ENCODE measurements around the gene ACSL5. TPM values are rescaled to one million over a fixed set of nuclear protein-coding genes. Genes with fewer than 3 reads are reported as not detected.

The ACSL5 gene
- total and polyA plus RNA-seq, 2 experiments from 2014 or later = not detected

GRCh38 chr10:112448888-112449287 is 75.0 kb downstream of the ACSL5 start:
- H3K4me2 ChIP-seq = no peak overlapping the region; the same call in 1 of the 2 replicates
- no peak overlapping the region for H3K4me3 ChIP-seq
- H3K36me3 Mint-ChIP-seq (ENCODE audit: low read depth) = peaks cover 22% of the 10 kb centered on the region
- ATAC-seq = no peak
- no peak overlapping the region for H3K27ac Mint-ChIP-seq
- peaks cover 11% of the 10 kb centered on the region for H3K9me3 Mint-ChIP-seq
- TF ChIP-seq STAT1 (IDR thresholded peaks at IDR 0.05; ENCODE audit: unreplicated experiment) (no peak), NANOG (IDR thresholded peaks at IDR 0.05; ENCODE audit: borderline replicate concordance) (no peak), ETS1 (IDR thresholded peaks at IDR 0.05) (no peak), CREB1 (CRISPR knock-in tag; IDR thresholded peaks at IDR 0.05; ENCODE audit: low read depth) (no peak), ZNF331 (CRISPR knock-in tag; IDR thresholded peaks at IDR 0.05; ENCODE audit: low read depth) (no peak), EZH2 (IDR thresholded peaks at IDR 0.05; ENCODE audit: low read depth, unreplicated experiment) (no peak), POLR2AphosphoS5 (IDR thresholded peaks at IDR 0.05; ENCODE audit: low read depth) (no peak), ZNF114 (CRISPR knock-in tag; IDR thresholded peaks at IDR 0.05) (no peak), EZH2phosphoT487 (IDR thresholded peaks at IDR 0.05; ENCODE audit: unreplicated experiment) (no peak), JUNB (IDR thresholded peaks at IDR 0.05; ENCODE audit: unreplicated experiment) (no peak)
- TF ChIP-seq, protein P1, sequence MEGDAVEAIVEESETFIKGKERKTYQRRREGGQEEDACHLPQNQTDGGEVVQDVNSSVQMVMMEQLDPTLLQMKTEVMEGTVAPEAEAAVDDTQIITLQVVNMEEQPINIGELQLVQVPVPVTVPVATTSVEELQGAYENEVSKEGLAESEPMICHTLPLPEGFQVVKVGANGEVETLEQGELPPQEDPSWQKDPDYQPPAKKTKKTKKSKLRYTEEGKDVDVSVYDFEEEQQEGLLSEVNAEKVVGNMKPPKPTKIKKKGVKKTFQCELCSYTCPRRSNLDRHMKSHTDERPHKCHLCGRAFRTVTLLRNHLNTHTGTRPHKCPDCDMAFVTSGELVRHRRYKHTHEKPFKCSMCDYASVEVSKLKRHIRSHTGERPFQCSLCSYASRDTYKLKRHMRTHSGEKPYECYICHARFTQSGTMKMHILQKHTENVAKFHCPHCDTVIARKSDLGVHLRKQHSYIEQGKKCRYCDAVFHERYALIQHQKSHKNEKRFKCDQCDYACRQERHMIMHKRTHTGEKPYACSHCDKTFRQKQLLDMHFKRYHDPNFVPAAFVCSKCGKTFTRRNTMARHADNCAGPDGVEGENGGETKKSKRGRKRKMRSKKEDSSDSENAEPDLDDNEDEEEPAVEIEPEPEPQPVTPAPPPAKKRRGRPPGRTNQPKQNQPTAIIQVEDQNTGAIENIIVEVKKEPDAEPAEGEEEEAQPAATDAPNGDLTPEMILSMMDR (conservative IDR thresholded peaks at IDR 0.05; ENCODE audit: low read depth in 2 of 2) = no peak
- TF ChIP-seq, protein P2, sequence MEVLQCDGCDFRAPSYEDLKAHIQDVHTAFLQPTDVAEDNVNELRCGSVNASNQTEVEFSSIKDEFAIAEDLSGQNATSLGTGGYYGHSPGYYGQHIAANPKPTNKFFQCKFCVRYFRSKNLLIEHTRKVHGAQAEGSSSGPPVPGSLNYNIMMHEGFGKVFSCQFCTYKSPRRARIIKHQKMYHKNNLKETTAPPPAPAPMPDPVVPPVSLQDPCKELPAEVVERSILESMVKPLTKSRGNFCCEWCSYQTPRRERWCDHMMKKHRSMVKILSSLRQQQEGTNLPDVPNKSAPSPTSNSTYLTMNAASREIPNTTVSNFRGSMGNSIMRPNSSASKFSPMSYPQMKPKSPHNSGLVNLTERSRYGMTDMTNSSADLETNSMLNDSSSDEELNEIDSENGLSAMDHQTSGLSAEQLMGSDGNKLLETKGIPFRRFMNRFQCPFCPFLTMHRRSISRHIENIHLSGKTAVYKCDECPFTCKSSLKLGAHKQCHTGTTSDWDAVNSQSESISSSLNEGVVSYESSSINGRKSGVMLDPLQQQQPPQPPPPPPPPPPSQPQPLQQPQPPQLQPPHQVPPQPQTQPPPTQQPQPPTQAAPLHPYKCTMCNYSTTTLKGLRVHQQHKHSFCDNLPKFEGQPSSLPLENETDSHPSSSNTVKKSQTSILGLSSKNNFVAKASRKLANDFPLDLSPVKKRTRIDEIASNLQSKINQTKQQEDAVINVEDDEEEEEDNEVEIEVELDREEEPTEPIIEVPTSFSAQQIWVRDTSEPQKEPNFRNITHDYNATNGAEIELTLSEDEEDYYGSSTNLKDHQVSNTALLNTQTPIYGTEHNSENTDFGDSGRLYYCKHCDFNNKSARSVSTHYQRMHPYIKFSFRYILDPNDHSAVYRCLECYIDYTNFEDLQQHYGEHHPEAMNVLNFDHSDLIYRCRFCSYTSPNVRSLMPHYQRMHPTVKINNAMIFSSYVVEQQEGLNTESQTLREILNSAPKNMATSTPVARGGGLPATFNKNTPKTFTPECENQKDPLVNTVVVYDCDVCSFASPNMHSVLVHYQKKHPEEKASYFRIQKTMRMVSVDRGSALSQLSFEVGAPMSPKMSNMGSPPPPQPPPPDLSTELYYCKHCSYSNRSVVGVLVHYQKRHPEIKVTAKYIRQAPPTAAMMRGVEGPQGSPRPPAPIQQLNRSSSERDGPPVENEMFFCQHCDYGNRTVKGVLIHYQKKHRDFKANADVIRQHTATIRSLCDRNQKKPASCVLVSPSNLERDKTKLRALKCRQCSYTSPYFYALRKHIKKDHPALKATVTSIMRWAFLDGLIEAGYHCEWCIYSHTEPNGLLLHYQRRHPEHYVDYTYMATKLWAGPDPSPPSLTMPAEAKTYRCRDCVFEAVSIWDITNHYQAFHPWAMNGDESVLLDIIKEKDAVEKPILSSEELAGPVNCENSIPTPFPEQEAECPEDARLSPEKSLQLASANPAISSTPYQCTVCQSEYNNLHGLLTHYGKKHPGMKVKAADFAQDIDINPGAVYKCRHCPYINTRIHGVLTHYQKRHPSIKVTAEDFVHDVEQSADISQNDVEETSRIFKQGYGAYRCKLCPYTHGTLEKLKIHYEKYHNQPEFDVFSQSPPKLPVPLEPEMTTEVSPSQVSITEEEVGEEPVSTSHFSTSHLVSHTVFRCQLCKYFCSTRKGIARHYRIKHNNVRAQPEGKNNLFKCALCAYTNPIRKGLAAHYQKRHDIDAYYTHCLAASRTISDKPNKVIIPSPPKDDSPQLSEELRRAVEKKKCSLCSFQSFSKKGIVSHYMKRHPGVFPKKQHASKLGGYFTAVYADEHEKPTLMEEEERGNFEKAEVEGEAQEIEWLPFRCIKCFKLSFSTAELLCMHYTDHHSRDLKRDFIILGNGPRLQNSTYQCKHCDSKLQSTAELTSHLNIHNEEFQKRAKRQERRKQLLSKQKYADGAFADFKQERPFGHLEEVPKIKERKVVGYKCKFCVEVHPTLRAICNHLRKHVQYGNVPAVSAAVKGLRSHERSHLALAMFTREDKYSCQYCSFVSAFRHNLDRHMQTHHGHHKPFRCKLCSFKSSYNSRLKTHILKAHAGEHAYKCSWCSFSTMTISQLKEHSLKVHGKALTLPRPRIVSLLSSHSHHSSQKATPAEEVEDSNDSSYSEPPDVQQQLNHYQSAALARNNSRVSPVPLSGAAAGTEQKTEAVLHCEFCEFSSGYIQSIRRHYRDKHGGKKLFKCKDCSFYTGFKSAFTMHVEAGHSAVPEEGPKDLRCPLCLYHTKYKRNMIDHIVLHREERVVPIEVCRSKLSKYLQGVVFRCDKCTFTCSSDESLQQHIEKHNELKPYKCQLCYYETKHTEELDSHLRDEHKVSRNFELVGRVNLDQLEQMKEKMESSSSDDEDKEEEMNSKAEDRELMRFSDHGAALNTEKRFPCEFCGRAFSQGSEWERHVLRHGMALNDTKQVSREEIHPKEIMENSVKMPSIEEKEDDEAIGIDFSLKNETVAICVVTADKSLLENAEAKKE (CRISPR knock-in tag; IDR thresholded peaks at IDR 0.05) = no peak
- TF ChIP-seq, protein P3, sequence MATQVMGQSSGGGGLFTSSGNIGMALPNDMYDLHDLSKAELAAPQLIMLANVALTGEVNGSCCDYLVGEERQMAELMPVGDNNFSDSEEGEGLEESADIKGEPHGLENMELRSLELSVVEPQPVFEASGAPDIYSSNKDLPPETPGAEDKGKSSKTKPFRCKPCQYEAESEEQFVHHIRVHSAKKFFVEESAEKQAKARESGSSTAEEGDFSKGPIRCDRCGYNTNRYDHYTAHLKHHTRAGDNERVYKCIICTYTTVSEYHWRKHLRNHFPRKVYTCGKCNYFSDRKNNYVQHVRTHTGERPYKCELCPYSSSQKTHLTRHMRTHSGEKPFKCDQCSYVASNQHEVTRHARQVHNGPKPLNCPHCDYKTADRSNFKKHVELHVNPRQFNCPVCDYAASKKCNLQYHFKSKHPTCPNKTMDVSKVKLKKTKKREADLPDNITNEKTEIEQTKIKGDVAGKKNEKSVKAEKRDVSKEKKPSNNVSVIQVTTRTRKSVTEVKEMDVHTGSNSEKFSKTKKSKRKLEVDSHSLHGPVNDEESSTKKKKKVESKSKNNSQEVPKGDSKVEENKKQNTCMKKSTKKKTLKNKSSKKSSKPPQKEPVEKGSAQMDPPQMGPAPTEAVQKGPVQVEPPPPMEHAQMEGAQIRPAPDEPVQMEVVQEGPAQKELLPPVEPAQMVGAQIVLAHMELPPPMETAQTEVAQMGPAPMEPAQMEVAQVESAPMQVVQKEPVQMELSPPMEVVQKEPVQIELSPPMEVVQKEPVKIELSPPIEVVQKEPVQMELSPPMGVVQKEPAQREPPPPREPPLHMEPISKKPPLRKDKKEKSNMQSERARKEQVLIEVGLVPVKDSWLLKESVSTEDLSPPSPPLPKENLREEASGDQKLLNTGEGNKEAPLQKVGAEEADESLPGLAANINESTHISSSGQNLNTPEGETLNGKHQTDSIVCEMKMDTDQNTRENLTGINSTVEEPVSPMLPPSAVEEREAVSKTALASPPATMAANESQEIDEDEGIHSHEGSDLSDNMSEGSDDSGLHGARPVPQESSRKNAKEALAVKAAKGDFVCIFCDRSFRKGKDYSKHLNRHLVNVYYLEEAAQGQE (IDR thresholded peaks at IDR 0.05; ENCODE audit: unreplicated experiment) = no peak
- H3K27ac ChIP-seq (ENCODE audit: low read depth) = no peak overlapping the region
- H3K9me2 ChIP-seq (ENCODE audit: insufficient read depth) = no peaks in the 10 kb centered on the region
- H2AFZ ChIP-seq = no peak overlapping the region
- peaks cover 78% of the 10 kb centered on the region for H3K79me2 ChIP-seq (replicated peaks; ENCODE audit: insufficient read depth)
- H4K20me1 ChIP-seq (replicated peaks; ENCODE audit: insufficient read depth) = peaks cover 8% of the 10 kb centered on the region; the same call in 1 of the 2 replicates
- H3K27me3 ChIP-seq (ENCODE audit: insufficient read depth) = no peaks in the 10 kb centered on the region
- no peak for DNase-seq (ENCODE audit: low spot score)
- H3K4me1 Mint-ChIP-seq = peaks cover 13% of the 10 kb centered on the region; the same call in 2 of the 3 replicates
- peaks cover 12% of the 10 kb centered on the region for H3K4me1 ChIP-seq (ENCODE audit: insufficient read depth)
- no peaks in the 10 kb centered on the region for H3F3A ChIP-seq (replicated peaks; ENCODE audit: low read depth)
- H3K4me3 Mint-ChIP-seq = peak overlapping the region; percentile 91; the same call in 2 of the 3 replicates
- no peaks in the 10 kb centered on the region for H3K36me3 ChIP-seq (ENCODE audit: insufficient read depth)
- H3K27me3 Mint-ChIP-seq (ENCODE audit: insufficient read depth, low read depth, poor library complexity) = peaks cover 13% of the 10 kb centered on the region

Data from GM23338 (cell line).